Activated CD8-positive, alpha-beta T cell treated with anti-CD3 and anti-CD28 coated beads for 36 hours (primary cell): ENCODE data around the gene SLC29A2. TPM values are rescaled to one million over a fixed set of nuclear protein-coding genes. Genes with fewer than 3 reads are reported as not detected.
A peak's percentile ranks its signal among the peaks of the same experiment; 100 is the strongest.

Experiments used
- ATAC-seq: fragments of 200-7000 bp; cut with Tn5 transposase; one replicate; pipeline ENCODE4 v1.10.0; 2021; ENCODE audit warnings: mild to moderate bottlenecking, moderate library complexity
- CTCF ChIA-PET: fragments of 350-600 bp; sonication (Branson Sonifier 250); formaldehyde crosslinking; loops from one replicate; lab custom pipeline; 2021; ENCODE audit warnings: antibody characterized with exemption; lab: Charles Lee
- POLR2A ChIA-PET: fragments of 350-600 bp; sonication (Branson Sonifier 250); formaldehyde crosslinking; loops from one replicate; lab custom pipeline; 2021; ENCODE audit warnings: antibody characterized with exemption; lab: Charles Lee
- DNase-seq: peaks from one replicate; pipeline ENCODE4 v3.0.0-alpha.2; 2020
- H3K27ac Mint-ChIP-seq: one replicate; pipeline ENCODE4 v1.8.0; 2021; ENCODE audit warnings: mild to moderate bottlenecking, mixed read lengths
- H3K27me3 Mint-ChIP-seq: one replicate; pipeline ENCODE4 v1.8.0; 2021; ENCODE audit warnings: mixed read lengths
- H3K36me3 Mint-ChIP-seq: one replicate; pipeline ENCODE4 v1.8.0; 2021; ENCODE audit warnings: low read depth, mixed read lengths
- H3K4me1 Mint-ChIP-seq: one replicate; pipeline ENCODE4 v1.8.0; 2021; ENCODE audit warnings: low read depth, mixed read lengths
- H3K4me3 Mint-ChIP-seq: one replicate; pipeline ENCODE4 v1.8.0; 2021; ENCODE audit warnings: mild to moderate bottlenecking, moderate library complexity, mixed read lengths
- H3K9me3 Mint-ChIP-seq: one replicate; pipeline ENCODE4 v1.8.0; 2021; ENCODE audit warnings: mixed read lengths
- CTCF ChIP-seq: fragments of 200-600 bp; IDR thresholded peaks from one replicate; pipeline ENCODE4 v1.8.0; 2022; ENCODE audit warnings: antibody characterized with exemption, mild to moderate bottlenecking
- intact Hi-C: fragments of 100-400 bp; cut with micrococcal nuclease; formaldehyde crosslinking; loops from one replicate; pipeline ENCODE4 v1.10.0; 2022
- total RNA-seq, 2 experiments: library from RNA; stranded (reverse); gene quantifications; one replicate each; pipeline ENCODE4 v1.2.3, GENCODE V29; 2021

Gene SLC29A2
- total RNA-seq, 2 experiments from 2014 or later = 11.8 to 12.2 TPM

DNA sequence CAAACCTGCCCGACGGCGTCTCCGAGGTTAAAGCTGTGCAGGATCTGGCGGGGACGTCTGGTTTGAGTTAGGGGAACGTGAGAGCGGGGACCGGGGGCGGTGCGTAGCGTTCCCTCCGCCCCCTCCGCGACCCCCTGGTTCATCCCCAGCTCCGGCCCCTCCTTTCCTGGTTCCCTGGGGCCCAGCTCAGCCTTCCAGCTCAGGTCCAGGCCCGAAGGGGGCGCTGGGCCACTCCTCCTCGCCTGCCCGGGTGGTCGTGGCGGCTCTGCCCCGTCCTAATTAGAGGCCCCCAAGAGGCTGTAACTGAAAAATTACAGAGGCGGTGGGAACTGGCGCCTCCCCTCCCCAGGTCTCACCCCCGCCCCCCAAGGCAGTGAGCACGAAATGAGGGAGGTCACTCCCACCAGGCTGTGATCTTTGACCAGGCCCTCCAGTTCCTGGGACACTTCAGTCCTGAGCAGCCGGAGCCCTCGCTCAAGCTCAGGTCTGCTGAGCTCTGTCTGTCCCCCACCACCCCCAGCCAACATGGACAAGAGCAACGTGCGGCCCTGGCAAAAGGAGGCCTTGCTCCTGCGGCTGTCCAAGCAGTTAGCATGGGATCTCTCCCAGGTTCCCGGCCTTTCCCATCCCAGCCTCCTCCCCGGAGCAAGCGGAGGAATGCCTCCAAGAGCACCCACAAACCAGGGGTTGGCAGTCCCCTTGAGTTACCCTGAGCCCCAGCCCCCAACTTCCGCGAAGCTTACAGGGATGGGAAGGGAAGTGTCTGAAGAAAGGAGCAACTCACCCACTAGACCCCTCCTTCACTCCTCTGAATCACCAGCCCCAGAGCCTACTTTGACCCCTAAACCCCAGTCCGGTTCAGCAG, 58.0 kb downstream of the SLC29A2 start:
- Mint-ChIP-seq H3K9me3 (no peaks in the 10 kb centered on the region), H3K4me1 (peaks cover 39% of the 10 kb centered on the region), H3K27ac (peak overlapping the region; percentile 97), H3K36me3 (peaks cover 7% of the 10 kb centered on the region), H3K27me3 (no peaks in the 10 kb centered on the region), H3K4me3 (peak overlapping the region; percentile 80)
- ChIA-PET POLR2A (interaction anchor here (1.0 to 6.9 kb wide), 18 partner anchors 9 to 258 kb away, joined by 3 to 38 read pairs (median 6); partner anchors contain the start of genes B4GAT1, BRMS1, RAB1B and RIN1), CTCF (interaction anchor here (1.0 to 10.2 kb wide), 11 partner anchors 9 to 125 kb away, joined by 3 to 149 read pairs (median 37); partner anchors contain the start of genes B4GAT1, BRMS1, MRPL11 and RIN1)
- TF ChIP-seq CTCF = no peak
- intact Hi-C loops = loop anchor here (5.0 kb wide), 2 partner anchors 34 to 74 kb away; partner anchors contain the start of genes B4GAT1 and BRMS1
- no peak for ATAC-seq
- DNase-seq = peak; percentile 51

- peak overlapping the region; percentile 97 for H3K27ac Mint-ChIP-seq
- TF ChIP-seq CTCF = no peak
- DNase-seq = peak; percentile 99
- no peaks in the 10 kb centered on the region for H3K27me3 Mint-ChIP-seq
- ChIA-PET POLR2A (interaction anchor here (0.5 to 6.9 kb wide), 24 partner anchors 10 to 467 kb away, joined by 3 to 38 read pairs (median 4); partner anchors contain the start of genes B4GAT1, BRMS1, RAB1B and RIN1), CTCF (interaction anchor here (0.5 to 10.2 kb wide), 20 partner anchors 9 to 109 kb away, joined by 3 to 149 read pairs (median 8); partner anchors contain the start of genes B4GAT1, BRMS1, RIN1 and TMEM151A)
- H3K9me3 Mint-ChIP-seq = no peaks in the 10 kb centered on the region
- peak; percentile 71 for ATAC-seq
- peak overlapping the region; percentile 80 for H3K4me3 Mint-ChIP-seq
- peaks cover 7% of the 10 kb centered on the region for H3K36me3 Mint-ChIP-seq
- H3K4me1 Mint-ChIP-seq = peaks cover 32% of the 10 kb centered on the region
- intact Hi-C loops = loop anchor here (5.0 kb wide), 2 partner anchors 35 to 75 kb away; partner anchors contain the start of genes B4GAT1 and BRMS1
These were observed 58.8 kb downstream of the SLC29A2 start for GRCh38 chr11:66312549-66313320.

Other genes starting within 250 kb of the SLC29A2 start
- gene KLC2, start 114.1 kb downstream of the SLC29A2 start, total RNA-seq = 10 to 100 TPM; 32.2 to 35.2 TPM
- 10 to 100 TPM; 97.9 to 98.2 TPM for gene RAB1B, start 103.1 kb downstream of the SLC29A2 start, total RNA-seq
- 1 to 10 TPM in 1 of 2 experiments, under 1 TPM in 1; 0.96 to 2.0 TPM for gene CNIH2, start 93.6 kb downstream of the SLC29A2 start, total RNA-seq
- gene YIF1A, start 82.6 kb downstream of the SLC29A2 start, total RNA-seq = 10 to 100 TPM; 57.4 to 64.0 TPM
- gene TMEM151A, start 79.9 kb downstream of the SLC29A2 start, total RNA-seq = not detected
- gene CD248, start 54.7 kb downstream of the SLC29A2 start, total RNA-seq = 10 to 100 TPM; 16.3 to 16.8 TPM
- 1 to 10 TPM; 1.1 to 1.6 TPM for gene RIN1, start 35.3 kb downstream of the SLC29A2 start, total RNA-seq
- 10 to 100 TPM; 35.7 to 35.9 TPM for gene BRMS1, start 26.7 kb downstream of the SLC29A2 start, total RNA-seq
- gene B4GAT1, start 24.1 kb downstream of the SLC29A2 start, total RNA-seq = 1 to 10 TPM; 9.4 to 9.5 TPM
- gene NPAS4, start 49.3 kb upstream of the SLC29A2 start, total RNA-seq = under 1 TPM in 1 of 2 experiments, not detected in 1; 0.11 TPM
- gene MRPL11, start 67.1 kb upstream of the SLC29A2 start, total RNA-seq = 100 to 1,000 TPM; 135 to 142 TPM
- gene PELI3, start 95.1 kb upstream of the SLC29A2 start, total RNA-seq = 10 to 100 TPM in 1 of 2 experiments, 1 to 10 TPM in 1; 6.7 to 10.5 TPM
- 10 to 100 TPM; 72.4 to 75.8 TPM for gene DPP3, start 108.7 kb upstream of the SLC29A2 start, total RNA-seq
- 1 to 10 TPM; 7.7 to 7.9 TPM for gene BBS1, start 138.9 kb upstream of the SLC29A2 start, total RNA-seq
- 10 to 100 TPM; 13.2 to 14.0 TPM for gene ZDHHC24, start 174.3 kb upstream of the SLC29A2 start, total RNA-seq
- under 1 TPM in 1 of 2 experiments, not detected in 1; 0.14 TPM for gene ACTN3, start 175.1 kb upstream of the SLC29A2 start, total RNA-seq
- gene CTSF, start 196.8 kb upstream of the SLC29A2 start, total RNA-seq = 1 to 10 TPM in 1 of 2 experiments, under 1 TPM in 1; 0.68 to 1.3 TPM
- under 1 TPM; 0.14 to 0.27 TPM for gene CCDC87, start 221.3 kb upstream of the SLC29A2 start, total RNA-seq
- 10 to 100 TPM; 22.0 to 25.6 TPM for gene CCS, start 221.4 kb upstream of the SLC29A2 start, total RNA-seq
- gene RBM14, start 244.9 kb upstream of the SLC29A2 start, total RNA-seq = 100 to 1,000 TPM; 153 to 159 TPM